ENCODE results near the gene SERP2.
"Not testable (repeated sequence)": the region's sequence is repeated elsewhere in the genome, so short reads cannot be mapped to it uniquely, and the experiment has no call there.

SERP2 gene

DNA sequence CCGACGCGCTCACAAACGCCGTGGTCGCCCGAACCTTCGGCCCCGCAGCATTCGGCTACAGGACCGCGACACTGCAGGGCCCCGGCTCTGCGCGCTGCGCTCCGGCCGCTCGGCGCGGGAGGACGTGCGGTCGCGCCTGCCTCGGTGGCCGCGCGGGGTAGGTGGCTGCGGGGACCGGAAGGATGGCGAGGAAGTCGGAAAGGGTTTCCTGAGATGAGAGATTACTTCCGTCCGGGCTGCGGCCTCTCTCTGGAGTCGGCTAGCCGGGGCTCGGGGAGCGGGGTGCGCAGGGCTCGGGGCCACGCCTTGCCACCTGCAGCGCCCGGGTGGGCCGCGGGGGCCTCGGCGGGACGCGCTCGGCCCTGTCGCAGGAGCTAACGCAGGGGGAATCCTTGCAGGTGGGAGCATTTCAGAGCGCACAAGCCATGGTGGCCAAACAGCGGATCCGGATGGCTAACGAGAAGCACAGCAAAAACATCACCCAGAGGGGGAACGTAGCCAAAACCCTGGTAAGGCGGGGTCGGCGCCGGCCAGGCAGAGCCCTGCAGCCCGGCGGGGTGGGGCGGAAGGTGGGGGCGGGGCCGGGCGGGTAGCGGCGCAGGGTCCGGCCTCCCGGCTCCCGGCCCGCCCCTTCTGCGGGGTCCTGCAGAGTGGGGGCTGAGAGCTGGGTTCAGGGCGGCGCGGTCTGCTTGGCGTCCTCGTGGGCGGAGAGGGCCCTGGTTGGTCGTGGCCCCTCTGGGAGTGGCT is at the start of gene SERP2:
Gene SERP2 (plus strand): TSS at position 224 of the 747 bp plus-strand sequence. CDS start 202 bp downstream, at position 426.
- no peak for DNase-seq (ENCODE audit: low read depth in 1 of 2, low spot score in 1 of 2)

- DNase-seq (ENCODE audit: low read depth in 1 of 2, low spot score in 1 of 2), result no peak
Observed at GRCh38 chr13:44326961-44327360, 46.7 kb upstream of the SERP2 start.

GRCh38 chr13:44329041-44329440 is 44.6 kb upstream of the SERP2 start:
- not testable (repeated sequence) for DNase-seq (ENCODE audit: low read depth in 1 of 2, low spot score in 1 of 2)

- DNase-seq (ENCODE audit: low read depth in 1 of 2, low spot score in 1 of 2), result no peak
Observed at GRCh38 chr13:44329909-44330545, 43.6 kb upstream of the SERP2 start.

DNA sequence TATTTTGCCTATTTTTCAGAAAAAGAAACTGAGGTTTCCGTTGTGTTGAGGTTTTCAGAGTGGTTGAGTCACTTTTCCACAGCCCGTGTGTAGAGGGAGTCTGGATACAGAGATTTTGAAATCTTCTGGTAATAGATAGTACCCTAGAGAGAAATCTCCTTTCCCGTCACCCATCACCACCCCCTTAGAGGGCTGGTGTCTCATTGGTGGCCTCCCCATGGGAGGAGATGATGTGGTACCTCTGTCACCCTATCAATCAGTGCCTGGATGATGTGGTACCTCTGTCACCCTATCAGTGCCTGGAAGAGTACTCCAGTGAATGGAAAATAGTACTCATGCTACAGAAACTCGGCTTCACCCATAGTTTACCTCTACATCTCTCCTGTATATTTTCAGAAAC is 42.2 kb upstream of the SERP2 start:
- no peak for DNase-seq (ENCODE audit: low read depth in 1 of 2, low spot score in 1 of 2)

- no peak for DNase-seq (ENCODE audit: low read depth in 1 of 2, low spot score in 1 of 2)
Observed at GRCh38 chr13:44331912-44332851, 41.4 kb upstream of the SERP2 start.

DNA sequence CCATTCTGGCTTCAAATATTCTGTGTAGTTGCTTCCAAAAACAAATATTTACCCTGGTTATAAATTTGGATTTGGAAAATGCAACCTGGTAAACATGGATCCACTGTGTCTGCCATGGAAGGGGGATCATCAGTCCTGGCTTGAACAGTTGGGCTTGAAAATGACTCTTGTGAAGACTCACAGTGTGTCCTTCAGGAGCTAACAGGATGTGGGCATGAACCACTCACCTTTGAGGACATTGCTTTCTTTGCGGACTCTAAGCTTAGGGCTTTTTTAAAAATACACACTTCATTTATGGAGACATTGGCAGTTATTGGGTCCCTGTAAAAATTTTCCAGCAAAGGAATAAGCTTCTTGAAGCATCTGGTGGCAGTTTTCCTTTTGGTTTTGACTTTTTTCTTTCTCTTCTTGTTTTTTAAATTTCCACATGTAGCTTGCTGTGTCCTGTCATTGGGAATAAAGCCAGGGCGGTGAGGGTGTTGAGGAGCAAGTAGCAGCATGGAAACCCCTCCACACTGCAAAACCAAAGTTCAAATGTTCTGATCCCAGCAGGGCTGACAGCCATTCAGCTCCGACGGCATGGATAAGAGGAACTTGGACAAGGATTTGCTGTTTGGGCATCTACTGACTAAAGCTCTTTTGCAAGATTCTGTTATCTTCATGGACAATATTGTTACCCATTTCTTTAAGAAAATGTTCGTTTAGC is 39.5 kb upstream of the SERP2 start:
- DNase-seq (ENCODE audit: low read depth in 1 of 2, low spot score in 1 of 2), result no peak

DNA sequence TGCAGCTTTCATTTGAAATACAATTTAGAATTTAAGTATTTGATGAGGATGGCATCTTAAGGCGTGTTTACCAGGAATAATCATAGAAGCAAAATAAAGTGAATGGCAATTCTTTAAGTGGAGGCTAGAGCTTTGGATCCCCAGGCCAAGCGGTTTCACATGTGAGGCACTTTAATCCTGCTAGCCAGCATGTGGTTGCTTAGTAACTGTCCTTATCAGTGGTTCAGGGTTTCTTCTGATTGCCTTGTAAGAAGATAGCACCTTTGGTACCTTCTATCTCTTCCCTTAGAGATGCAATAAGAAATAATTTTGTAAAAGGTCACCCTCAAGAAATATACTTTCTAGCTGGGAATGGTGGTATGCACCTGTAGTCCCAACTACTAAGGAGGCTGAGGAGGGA is 38.9 kb upstream of the SERP2 start:
- DNase-seq (ENCODE audit: low read depth in 1 of 2, low spot score in 1 of 2), result no peak

DNA sequence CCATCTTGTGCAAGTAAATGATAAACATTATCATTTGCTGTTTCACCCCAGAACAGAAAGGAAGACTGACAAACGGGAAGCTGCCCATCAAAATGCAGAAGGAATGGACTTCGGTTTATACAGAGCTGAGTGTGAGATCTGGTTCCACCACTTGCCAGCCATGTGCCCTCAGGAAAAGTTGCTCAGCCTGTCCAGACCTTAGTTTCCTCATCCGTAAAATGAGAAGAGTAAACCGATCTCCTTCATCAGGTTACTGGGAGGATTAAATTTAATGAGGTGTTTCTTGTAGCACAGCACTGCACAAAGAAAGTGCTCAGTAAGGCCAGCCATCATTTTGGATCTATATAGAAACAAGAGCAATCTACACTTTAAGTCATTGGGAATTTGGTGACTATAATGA is 36.7 kb upstream of the SERP2 start:
- no peak for DNase-seq (ENCODE audit: low read depth in 1 of 2, low spot score in 1 of 2)

DNA sequence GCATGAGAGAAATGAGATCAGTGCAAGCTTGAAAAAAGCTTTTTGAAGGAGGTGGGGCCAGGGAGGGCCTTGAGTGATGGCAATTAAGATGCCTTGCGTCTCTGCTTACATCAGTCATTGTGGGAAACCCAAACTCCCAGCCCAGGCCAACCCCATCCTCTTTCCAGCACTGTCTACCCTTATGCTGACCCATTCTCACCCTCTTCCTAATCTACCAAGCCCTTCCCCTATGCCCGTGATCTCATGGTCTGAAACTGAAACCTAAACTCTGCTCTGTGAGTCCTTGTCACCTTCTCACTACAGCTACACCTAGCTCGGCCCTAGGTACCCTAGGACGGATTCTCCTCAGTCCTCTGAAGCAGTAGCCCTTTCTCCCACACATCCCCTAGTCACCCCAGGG is 36.0 kb upstream of the SERP2 start:
- DNase-seq (ENCODE audit: low read depth in 1 of 2, low spot score in 1 of 2), result no peak

DNA sequence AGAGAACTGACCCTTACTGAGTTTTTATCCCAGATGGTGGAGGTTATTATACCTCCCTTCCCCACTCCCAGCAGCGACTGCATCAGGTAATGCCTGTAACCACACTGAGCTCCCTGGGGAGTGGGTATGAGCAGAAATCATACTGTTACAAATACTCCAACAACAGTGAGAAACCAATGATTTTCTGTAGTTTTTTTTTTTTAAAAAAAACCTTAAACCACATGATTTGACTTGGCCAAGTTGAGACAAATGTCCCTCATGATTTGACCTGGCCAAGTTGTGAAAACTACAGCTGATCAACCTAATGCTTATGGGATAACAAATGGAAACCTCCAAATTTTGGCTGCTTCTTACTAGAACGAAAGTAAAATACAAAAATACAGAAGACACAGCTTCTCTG is 33.1 kb upstream of the SERP2 start:
- no peak for DNase-seq (ENCODE audit: low read depth in 1 of 2, low spot score in 1 of 2)

- no peak for DNase-seq (ENCODE audit: low read depth in 1 of 2, low spot score in 1 of 2)
Observed at GRCh38 chr13:44342741-44343140, 30.9 kb upstream of the SERP2 start.

DNA sequence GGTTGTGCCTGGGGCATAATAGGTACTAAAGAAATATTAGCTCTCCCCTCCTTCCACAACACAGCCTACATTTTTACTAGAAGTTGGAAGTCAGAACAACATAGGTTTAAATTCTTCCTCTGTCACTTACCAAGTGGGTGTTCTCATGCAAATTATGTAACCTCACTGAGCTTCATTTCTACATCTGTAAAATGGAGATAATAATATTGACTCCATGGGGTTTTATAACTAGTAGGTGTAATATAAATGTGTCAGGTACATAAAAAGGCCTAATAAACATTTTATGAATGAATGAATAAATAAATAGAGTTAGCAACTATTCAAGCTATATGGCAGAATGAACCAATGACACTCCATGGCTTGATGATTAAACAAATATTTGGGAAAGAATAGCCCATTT is 27.1 kb upstream of the SERP2 start:
- no peak for DNase-seq (ENCODE audit: low read depth in 1 of 2, low spot score in 1 of 2)

DNA sequence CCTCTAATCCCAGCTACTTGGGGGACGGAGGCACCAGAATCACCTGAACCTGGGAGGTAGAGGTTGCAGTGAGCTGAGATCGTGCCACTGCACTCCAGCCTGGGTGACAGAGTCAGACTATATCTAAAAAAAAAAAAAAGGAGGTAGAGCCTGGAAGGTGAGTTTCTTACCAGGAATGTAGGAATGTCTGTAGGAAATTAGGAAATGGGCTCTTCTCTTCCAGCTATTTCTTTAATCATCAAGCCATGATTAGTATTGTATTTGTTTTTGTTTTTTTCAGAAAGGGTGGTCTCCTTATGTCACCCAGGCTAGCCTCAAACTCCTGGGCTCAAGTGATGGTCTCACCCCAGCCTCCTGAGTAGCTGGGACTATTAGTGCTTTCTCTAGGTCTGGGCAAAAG is 26.3 kb upstream of the SERP2 start:
- DNase-seq (ENCODE audit: low read depth in 1 of 2, low spot score in 1 of 2), result no peak

- DNase-seq (ENCODE audit: low read depth in 1 of 2, low spot score in 1 of 2), result no peak
Observed at GRCh38 chr13:44347949-44348348, 25.7 kb upstream of the SERP2 start.

DNA sequence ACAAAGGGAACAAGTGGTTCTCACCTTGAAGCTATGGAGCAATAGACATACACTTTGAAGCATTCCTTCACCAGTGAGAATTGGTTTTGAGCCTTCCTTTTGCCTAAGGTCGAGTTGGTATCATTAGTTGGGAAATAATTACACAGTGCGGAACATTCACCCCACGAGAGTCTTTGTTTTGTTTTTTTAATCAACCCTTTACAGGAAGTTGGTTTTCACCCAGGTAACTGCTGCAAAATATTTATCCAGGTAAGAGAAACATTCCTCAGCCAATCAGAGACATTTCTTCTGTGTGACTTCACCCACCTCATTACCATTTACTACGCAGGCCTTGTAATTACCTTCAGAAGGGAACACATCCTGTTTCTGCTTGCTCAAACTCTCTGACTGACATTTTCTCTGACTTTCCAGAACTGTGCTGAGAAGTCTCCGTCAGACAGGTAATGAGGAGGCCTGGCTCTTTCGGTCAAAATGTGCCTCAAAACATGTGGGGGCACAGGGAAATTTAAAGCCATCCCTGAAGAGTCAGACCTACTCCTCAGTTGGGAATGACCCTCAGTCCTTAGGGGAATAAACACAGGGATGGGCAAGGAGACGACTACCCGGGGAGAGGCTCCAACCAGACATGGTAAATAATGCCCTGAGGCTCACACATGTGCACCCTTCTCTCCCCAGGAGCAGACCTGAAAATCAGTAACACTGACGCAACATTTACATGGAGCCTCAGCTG is 22.7 kb upstream of the SERP2 start:
- no peak for DNase-seq (ENCODE audit: low read depth in 1 of 2, low spot score in 1 of 2)

GRCh38 chr13:44351505-44351854 is 22.1 kb upstream of the SERP2 start:
- DNase-seq (ENCODE audit: low read depth in 1 of 2, low spot score in 1 of 2), result no peak

GRCh38 chr13:44352202-44352601 is 21.4 kb upstream of the SERP2 start:
- DNase-seq (ENCODE audit: low read depth in 1 of 2, low spot score in 1 of 2), result no peak

DNA sequence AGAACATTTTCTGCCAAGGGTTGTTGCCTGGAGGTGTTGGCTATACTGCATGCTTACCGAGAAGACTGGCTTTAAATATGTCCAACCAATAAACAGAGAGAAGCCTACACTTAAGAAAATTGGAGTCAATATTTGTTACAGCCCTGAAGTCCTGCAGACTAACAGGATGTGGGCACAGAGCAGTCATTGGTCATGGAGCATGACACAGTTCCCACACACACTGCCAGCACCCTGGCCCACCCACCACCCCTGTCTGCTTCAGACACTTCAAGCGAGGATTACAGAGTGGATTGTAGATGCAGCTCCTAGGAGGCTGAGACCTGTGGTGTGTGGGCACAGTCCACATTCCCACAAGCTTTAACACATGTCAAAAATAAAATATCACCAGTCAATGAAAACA is 21.0 kb upstream of the SERP2 start:
- DNase-seq (ENCODE audit: low read depth in 1 of 2, low spot score in 1 of 2), result no peak

GRCh38 chr13:44354331-44354730 is 19.3 kb upstream of the SERP2 start:
- DNase-seq (ENCODE audit: low read depth in 1 of 2, low spot score in 1 of 2), result no peak

DNA sequence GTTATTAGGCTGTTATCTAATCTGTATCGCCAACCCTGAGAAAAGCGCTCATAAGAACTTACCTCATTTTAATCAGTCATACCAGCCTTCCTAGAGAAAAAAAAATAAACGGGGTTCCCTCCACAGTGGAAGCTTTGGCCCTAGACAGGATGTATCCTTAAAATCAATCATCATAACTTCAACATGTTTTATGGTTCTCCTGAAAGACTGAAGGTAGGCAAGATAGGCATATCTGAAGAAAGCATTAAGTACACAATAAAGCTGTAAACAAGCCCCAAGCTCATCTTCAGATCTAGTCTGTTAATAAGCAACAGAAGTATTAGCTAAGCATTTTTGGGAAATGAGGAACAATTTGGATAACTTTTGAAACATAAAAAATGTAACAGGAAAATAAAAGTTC is 18.7 kb upstream of the SERP2 start:
- DNase-seq (ENCODE audit: low read depth in 1 of 2, low spot score in 1 of 2), result no peak
